IPS-NIHi11 (cell line): Measurements from ENCODE around the gene SPART.
"Not testable (repeated sequence)": the region's sequence is repeated elsewhere in the genome, so short reads cannot be mapped to it uniquely, and the experiment has no call there.

Experiments used
- DNase-seq: peaks from one replicate; pipeline ENCODE4 v3.0.0; 2012; ENCODE audit warnings: mixed read lengths, low spot score

Gene SPART

GRCh38 chr13:36319793-36320192 is 26.4 kb downstream of the SPART start:
- DNase-seq, result not testable (repeated sequence)

- DNase-seq, result no peak
These were observed 32.9 kb downstream of the SPART start for GRCh38 chr13:36313047-36313969.

- DNase-seq, result no peak
These were observed 35.6 kb downstream of the SPART start for GRCh38 chr13:36310417-36311108.

- no peak for DNase-seq
These were observed 43.9 kb downstream of the SPART start for GRCh38 chr13:36302289-36302688.

- not testable (repeated sequence) for DNase-seq
These were observed 46.7 kb downstream of the SPART start for GRCh38 chr13:36299469-36299868.

- peak; percentile 59 for DNase-seq
These were observed 47.6 kb downstream of the SPART start for GRCh38 chr13:36298535-36299068.

GRCh38 chr13:36297366-36298338 is 48.5 kb downstream of the SPART start, which contains the start of gene CCDC169:
TSS of gene CCDC169 (minus strand) at chr13:36297814. CDS start at chr13:36297719, 95 bp downstream.
- peak; percentile 88 for DNase-seq

- no peak for DNase-seq
These were observed 52.1 kb downstream of the SPART start for GRCh38 chr13:36294096-36294495.

GRCh38 chr13:36293497-36293896 is 52.7 kb downstream of the SPART start:
- no peak for DNase-seq

- DNase-seq, result no peak
These were observed 57.3 kb downstream of the SPART start for GRCh38 chr13:36288794-36289391.

GRCh38 chr13:36286006-36286405 is 60.2 kb downstream of the SPART start:
- no peak for DNase-seq

- DNase-seq, result peak; percentile 47
These were observed 63.3 kb downstream of the SPART start for GRCh38 chr13:36282821-36283432.

GRCh38 chr13:36275190-36276002 is 70.8 kb downstream of the SPART start:
- DNase-seq, result peak; percentile 33

- DNase-seq, result no peak
These were observed 72.8 kb downstream of the SPART start for GRCh38 chr13:36273431-36273830.

- no peak for DNase-seq
These were observed 84.2 kb downstream of the SPART start for GRCh38 chr13:36261976-36262375.

- DNase-seq, result no peak
These were observed 85.2 kb downstream of the SPART start for GRCh38 chr13:36261011-36261410.

- DNase-seq, result no peak
These were observed 86.6 kb downstream of the SPART start for GRCh38 chr13:36259361-36260137.

GRCh38 chr13:36258831-36259230 is 87.4 kb downstream of the SPART start:
- DNase-seq, result no peak
